A673 (cell line): ENCODE data around the gene AOPEP.
"Not testable (repeated sequence)": the region's sequence is repeated elsewhere in the genome, so short reads cannot be mapped to it uniquely, and the experiment has no call there.

ENCODE experiments used
- EZH2 ChIP-seq: fragments of 200-600 bp; sonication (generic); IDR thresholded peaks from 2 replicates; pipeline ENCODE4 v1.6.1; 2017; ENCODE audit warnings: borderline replicate concordance, low read depth, mild to moderate bottlenecking, mixed read lengths, antibody characterized with exemption, low read length; ENCODE audit not compliant: poor library complexity, severe bottlenecking
- TF ChIP-seq, protein P1 (sequence below): fragments of 300-800, 200-600 bp; sonication (generic); conservative IDR thresholded peaks from 2 replicates; pipeline ENCODE4 v1.5.1; 2017; ENCODE audit warnings: low read depth, mild to moderate bottlenecking, antibody characterized with exemption, low read length, moderate library complexity, mixed read lengths

- TF ChIP-seq, protein P1, sequence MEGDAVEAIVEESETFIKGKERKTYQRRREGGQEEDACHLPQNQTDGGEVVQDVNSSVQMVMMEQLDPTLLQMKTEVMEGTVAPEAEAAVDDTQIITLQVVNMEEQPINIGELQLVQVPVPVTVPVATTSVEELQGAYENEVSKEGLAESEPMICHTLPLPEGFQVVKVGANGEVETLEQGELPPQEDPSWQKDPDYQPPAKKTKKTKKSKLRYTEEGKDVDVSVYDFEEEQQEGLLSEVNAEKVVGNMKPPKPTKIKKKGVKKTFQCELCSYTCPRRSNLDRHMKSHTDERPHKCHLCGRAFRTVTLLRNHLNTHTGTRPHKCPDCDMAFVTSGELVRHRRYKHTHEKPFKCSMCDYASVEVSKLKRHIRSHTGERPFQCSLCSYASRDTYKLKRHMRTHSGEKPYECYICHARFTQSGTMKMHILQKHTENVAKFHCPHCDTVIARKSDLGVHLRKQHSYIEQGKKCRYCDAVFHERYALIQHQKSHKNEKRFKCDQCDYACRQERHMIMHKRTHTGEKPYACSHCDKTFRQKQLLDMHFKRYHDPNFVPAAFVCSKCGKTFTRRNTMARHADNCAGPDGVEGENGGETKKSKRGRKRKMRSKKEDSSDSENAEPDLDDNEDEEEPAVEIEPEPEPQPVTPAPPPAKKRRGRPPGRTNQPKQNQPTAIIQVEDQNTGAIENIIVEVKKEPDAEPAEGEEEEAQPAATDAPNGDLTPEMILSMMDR, result not testable (repeated sequence)
- not testable (repeated sequence) for TF ChIP-seq EZH2
Measured at GRCh38 chr9:94965631-94966030, 239.1 kb downstream of the AOPEP start.
